Hypothalamus (tissue), 51 donors: ENCODE measurements around the gene ABLIM1.
A peak's percentile ranks its signal among the peaks of the same experiment; 100 is the strongest.

ENCODE experiments used
- DNase-seq, 51 donors: peaks; one replicate each; lab custom pipeline; 2025; lab: John Stamatoyannopoulos, UW

ABLIM1 gene

DNA sequence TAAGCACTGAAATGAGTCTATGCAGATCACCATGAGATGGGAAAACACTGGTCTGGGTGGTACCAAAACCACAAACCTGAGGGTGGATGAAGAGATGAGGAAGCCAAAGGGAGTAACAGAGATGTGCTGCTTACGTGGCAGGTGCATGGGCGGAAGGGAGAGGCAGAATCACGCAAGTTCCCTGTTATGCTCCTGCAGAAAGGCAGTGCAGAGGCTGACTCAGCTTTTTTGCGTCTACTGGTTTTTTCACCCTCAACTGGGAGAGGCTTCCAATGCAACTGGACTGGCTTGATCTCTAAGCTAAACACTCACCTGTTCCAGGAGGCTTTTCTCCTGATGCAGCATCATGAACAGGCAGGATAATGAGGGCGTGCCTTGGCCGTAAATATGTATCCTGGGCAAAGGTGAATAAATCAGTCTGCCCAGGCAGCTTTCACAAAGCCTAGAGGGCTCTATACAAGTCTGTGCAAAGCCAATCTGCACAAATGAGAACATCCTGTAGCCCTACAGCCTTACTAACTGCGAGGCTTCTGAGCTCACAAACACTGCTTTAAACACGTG, 158.4 kb downstream of the ABLIM1 start:
- no peak for DNase-seq

DNA sequence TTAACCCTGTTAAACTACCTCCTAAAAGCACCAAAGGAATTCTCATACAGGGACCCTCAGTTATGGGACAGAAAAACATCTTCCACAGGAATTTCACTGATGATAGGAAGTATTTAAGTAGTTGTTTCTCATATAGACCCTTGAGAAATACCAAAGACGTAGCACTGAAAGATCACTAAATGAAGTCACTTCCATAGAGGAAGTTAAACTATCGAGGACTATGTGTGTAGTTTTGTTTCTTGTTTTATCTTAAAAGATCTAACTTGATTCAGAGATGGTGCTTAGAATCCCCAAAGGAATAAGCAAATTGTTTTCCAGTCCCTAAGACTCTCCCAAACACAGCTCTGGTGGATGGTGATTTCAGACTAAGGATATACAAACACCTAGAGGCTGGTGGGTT, 159.0 kb downstream of the ABLIM1 start:
- no peak for DNase-seq

DNA sequence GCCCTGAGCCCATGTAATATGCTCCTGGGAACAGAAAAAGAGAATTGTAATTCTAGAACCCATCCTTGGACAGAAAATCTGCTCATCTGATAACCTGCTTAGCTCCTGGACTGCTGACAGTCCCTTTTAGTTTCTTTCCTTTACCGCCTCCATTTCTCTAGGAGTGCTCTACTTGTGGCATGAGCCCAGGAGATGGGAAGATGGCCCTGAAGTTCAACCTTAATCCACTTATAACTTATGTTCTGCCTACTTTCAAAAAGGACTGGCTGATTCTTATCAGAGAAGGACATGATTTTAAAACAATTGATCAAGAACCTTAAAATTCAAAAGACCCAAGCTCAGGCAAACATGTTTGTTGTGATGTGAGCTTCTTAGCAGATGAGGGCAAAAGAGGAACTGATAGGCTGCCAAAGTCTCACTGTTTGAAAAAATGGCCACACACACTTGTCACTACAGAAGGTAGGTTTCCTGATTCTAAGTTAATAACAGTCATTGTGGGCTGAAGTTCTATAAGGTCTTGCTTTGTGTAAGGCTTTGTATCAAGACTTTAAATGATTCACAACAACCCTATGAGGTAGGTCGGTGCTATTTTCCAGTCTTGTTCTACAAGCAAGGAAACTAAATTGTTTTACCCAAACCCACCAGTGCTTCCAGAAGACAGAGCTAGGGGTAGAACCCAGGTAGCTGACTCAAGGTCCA, 159.5 kb downstream of the ABLIM1 start:
- no peak for DNase-seq

DNA sequence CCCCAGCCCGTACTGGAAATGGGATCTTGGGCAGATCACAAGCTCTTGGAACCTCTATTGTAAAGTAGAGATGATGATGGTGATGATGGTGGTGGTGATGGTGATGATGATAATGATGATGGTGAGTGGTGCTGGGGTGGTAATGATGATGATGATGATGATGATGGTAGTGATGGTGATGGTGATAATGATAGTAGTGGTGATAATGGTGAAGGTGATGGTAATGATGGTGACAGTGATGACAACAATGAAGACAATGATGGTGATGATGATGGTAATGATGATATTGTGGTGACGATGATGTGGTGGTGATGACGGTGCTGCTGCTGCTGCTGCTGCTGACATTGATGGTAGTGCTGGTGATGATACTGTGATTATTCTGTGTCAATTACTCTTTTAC, 162.8 kb downstream of the ABLIM1 start:
- no peak for DNase-seq

DNA sequence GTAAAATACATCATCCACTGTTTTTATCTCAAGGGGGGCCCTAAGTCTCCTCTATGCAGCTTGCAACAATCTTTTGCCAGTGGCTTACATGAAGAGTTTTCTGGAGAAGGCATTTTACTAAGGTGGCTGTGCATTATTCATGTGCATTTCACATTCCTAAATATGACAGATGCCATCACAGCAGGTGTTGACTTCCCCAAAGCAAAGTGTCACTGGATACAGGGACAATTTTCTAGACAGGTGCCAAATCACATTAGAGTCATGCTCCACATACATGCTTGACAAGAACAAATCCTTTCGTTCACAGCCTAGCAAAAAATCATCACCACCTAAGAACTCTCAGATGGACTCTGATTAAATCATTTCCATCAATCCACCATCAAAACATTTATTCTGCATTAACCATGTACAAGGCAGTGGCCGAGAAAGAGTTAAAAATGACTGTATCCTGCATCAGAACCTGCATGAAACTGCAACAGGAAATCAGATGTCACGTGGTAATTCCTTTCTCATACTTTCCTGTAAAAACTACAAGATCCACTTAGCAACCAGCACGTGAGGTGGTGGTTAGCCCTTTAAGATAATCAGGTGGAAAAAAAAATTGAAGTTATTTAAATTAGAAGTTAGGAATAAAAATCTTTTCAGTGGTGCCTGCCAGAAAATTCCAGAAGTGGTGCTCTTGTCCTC, 165.6 kb downstream of the ABLIM1 start:
- no peak for DNase-seq

DNA sequence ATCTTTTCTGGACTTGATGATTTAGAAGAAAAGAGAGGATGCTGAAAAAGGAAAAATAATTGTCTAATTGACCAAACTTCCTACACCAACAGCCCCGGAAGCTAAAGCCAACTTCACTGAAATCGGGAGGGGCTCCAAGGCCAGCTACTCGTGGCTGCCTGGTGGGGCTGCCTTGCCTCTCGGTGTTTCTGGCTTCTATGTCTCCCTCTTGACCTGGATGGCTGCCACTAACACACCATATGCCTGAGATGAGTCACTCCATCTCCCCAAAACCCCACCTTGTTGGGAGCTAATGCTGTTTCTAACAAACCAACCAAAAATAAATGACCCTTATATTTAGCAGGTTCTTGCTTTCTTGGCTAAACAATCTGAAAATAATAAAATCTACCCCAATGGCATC, 166.1 kb downstream of the ABLIM1 start:
- DNase-seq: peak in 1 of 51 donors; percentile 14

DNA sequence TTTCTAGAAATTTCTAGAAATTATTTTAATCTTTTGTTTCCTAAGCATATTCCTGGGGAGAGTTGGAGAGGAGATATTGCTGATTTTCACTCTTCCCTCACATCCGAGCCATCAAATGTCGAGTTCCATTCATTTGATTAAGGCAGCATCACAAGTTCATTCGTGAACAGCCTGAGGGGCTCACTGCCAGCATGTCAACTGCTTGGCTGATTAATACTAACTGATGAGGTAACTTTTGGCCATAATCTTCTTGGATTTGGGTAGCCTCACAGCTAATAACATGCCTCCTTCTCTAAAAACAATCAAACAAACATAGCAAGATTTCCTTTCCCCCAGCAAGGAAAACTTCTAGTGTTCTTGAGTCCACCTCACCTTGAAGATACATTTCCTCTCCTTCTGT, 166.7 kb downstream of the ABLIM1 start:
- DNase-seq: no peak

DNA sequence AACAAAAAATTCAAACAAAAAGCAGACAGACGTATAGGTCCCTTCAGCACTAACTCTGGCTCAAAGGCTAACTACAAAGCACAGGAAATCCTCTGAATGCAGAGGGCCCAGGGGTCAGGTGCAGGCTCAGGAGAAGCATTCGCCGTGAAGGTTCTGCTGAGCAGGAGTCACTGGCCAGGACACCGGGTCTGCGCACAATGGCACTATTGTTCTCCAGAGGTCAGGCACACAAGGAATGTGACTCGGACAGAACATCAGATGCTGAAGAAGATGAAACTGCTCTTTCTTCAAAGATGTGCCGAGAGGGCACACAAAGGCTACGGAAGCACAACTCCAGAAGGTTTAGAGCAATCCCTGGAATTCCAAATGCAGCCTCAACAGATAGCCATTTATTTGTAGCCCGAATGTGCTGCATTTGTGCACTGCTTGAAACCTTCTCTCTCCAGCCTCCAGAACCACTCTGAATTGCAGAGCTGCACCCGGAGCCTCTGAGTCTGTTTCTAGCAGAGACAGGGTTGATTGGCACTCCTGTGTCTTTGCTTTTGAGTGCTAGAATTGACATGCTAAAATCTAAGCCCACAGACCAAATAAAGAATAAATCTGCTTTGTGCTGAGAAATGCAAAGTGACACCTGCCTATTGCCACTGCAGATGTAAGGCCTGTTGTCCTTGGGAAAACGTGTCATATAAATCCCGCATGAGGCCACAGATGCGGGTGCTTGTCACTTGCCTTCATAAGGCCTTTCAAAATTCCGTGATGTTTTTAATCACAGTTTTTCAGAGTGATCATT, 168.4 kb downstream of the ABLIM1 start:
- peak in 5 of 51 donors; percentile 5 to 26 (median 14) for DNase-seq

DNA sequence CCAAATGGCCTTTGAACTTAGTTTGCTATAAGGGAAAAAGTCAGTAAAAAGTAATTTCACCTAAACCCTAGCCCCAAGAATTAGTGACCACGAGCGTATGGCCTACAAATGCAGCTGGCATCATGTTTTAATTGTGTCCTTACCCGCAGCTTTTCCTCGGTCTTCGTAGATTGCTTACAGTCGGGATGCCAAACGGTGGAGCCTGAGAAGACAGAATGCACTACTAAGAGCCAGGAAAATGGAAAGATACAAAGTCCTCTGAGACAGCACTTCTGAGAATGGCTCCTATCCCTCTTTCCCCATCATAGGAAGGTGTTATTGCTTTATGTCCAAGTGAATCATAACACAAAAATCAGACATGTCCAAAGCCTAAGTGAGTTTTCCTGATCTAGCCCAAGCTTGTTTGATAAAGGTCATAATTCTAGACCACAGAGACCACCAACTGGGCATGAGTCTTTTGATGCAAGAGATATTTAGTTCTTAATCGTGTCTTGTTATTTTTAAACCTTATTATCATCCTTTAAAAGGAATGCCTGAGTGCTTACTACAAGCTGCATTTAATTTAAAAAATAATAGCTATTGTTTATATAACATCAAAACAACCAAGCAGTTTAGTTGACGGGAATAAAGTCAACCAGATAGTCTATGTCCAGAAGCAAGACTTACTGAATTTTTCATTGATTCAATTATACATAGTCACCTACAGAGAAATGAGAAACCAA, 170.1 kb downstream of the ABLIM1 start:
- DNase-seq: no peak

DNA sequence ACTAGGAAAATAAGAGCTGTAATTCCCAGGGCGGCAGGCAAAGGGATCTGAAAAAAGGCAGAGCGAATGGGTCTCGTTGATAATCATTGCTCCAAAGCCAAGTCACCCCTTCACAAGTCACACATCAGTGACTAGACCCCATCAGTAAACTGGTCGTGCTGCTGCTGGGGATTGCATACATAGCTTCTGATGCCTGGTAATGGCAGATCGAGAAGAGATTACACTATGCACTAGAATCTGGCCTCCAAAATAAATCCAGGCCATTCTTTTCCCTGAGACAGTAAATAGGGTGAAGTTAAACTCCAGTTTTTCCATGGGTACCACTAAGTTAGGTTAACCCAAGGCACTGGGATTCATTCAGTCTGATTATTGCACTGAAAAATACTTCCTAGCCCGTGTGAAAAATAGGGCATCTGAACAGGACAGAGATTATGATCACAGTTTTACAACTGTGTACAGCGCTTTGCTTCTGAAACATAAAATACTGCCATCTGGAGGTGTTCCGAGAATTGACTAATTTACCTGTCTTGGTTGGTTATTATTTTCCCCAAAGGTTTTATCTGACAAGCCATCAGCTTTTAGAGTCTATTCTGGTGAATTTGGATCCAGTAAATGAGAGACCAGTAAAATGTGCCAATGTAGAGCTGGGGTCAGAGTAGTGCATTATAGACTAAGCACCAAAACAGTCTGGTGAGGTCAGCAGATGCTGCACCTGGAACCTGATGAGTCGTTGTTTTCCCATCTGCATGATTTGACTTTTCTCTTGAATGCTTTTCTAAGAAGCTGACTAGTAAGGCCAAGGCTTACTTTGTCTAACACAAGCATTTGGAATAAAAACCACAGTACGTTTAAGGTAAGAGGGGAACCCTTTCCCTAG, 170.9 kb downstream of the ABLIM1 start:
- DNase-seq: no peak

DNA sequence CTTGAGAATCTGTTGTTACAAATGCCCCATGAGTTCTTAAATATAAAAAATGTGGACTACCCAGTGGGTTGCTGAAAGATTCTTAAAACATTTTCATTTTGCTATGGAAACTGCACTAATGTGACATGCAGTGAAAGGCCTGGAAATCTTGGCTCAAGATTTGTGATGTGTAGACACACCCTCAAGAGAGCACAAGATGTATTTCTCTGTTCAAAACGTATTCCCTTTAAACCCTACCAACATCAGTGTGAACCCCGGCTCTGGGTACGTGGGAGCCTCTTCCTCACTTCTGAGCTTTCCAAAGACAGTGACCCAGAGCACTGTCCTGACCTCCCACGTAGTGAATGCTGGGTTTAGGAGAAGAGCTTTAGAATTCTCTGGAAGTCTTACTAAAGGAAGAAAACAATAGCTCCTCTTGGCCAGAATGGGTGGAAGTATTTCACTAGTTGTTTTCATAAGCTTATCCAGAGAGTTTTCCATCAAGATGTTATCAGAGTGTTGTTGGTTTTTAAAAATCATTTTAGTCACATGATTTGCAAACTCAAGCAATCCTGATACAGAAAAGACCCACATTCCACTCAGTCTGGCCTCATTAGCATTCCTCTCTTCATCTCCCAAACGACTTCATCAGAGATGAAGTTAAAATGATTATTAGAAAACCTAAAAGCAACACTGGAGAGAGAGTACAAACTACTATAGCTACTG, 172.2 kb downstream of the ABLIM1 start:
- no peak for DNase-seq

DNA sequence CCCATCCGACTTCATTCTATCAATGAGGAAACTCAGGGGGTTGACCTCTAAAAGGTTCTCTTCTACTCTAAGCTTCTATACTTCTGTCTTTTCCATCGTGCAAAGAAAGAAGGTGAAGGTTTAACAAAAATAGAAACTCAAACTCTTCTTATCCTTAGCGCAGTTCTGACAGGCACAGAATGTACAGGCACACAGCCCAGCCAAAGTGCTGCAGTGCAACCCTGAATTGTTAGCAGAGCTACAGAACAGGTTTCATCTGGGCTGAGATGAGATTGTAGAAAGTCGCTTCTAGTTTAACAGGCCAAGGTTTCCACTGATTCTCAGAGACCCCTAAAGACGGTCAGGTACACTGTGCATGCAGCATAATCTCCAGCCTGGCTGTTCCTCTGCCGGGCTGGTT, 174.5 kb downstream of the ABLIM1 start:
- DNase-seq: no peak

DNA sequence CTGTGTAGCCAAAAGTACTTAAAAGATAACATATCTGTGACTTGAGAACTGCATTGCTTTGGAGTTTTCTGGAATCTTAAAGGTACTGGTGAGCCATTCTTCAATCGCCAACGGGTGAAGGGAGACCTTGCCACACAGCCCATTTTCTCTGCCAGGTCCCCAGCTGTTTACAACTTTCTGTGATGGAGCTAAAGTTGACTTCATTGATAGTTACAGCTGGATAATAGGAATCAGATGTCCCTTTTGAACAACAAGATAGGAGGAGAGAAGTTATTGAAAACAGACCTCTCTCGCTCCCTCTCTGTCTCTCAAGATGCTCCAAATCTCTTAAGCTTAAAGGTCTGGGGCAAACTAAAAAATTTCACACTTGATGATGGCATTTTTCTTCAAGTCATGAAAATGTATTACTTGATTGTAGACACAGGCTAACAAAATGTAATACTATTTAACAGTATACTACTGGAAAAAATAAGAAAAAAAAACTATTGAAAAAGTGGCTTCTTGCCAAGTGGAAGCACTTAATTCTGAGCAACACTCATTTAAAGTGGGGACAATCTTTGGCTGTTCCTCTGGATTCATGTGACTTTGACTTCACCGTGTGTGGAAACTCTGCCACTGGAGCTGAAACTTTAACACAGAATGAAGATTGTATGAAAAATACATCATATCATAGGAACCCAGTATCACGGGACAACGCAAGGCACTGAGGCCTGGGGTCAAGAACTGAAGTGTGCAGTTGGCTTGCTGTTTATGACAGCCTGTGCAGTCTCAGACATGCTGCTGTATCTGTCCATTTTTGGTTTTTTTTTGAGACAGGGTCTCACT, 175.4 kb downstream of the ABLIM1 start:
- DNase-seq: no peak

DNA sequence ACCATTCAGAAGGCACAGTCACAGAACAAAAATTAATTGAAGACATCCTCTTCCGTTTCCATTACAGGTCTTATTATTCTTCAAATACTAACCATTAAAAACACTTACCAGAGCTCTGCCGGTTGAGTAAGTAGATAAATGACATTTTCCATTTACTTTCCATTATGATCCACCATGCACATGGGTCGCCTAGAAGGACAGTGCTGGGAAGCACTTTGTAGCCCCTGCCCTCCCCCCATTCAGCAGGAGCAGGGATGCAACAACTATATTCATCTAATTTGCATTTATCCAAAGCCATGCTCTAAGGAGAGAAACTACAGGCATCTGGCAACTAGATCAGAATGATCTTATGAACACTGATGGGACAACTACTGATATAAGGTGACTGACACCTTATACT, 177.0 kb downstream of the ABLIM1 start:
- DNase-seq: no peak

DNA sequence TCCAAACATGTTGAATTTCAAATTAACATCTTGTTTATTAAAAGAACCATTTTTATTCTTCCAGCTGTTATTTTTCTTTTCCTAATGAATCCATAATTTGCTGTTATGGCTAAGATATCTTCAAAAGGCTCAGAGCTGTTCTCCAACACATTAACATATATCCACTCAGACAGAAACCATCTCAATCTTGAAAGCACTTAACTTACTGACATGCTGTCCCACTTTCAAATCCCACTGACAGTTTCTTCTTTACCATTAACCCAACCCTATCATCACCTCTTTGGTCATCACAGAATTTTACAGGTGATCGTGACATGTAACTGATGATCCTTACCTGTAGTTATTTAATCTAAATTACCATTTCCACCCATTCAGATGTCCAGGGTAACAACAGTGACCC, 178.2 kb downstream of the ABLIM1 start:
- DNase-seq: no peak

DNA sequence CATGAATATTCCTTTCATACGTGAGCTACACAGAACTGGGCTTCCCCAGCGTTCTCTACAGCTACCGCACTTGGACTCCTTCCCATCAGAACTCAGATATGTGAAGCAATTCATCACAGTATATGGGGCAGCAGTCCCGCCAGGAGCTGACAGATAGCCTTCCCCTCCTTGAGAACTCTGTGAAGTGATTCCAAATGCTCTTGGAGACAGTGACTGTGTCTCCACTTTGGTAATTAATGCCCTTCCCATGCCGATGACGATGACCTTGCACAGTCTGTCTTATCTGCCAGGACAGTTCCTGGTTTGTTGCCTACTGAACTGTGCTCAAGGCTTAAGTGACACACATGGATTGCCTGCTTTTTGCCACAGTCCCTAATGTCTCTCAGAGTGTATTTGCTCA, 178.8 kb downstream of the ABLIM1 start:
- DNase-seq: no peak

DNA sequence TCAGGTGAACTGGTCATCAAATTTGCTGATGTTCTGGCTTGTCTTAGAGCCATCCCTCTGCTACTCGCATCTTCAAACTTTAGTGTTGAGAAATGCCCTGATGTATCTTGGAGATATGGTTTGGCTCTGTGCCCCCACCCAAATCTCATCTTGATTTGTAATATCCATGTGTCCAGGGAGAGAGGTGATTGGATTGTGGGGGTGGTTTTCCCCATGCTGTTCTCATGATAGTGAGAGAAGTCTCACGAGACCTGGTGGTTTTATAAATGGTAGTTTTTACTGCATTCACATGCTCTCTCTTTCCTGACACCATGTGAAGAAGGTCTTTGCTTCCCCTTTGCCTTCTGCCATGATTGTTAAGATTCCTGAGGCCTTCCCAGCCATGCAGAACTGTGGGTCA, 179.8 kb downstream of the ABLIM1 start:
- DNase-seq: no peak

DNA sequence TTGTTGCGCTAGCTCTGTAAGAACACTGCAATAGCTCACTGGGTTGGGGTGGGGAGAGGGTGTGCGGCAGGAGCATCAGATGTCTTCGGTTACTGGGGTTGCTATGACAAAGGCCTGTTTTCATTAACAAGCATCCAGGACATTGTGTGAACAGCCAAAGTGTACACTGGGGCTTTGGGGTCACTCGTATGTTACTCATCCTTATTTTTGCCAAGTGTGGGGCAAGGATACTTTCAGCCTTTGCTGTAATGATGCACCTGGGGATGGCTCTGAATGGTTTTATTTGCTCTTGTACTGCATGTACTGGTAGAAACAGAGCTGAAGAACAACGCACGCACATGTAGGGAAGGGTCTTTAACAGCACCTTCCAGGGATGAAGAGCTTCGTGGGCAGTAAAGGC, 180.8 kb downstream of the ABLIM1 start:
- DNase-seq: no peak
